Measurements from ENCODE around the gene TAF1B. TPM values are rescaled to one million over a fixed set of nuclear protein-coding genes. Genes with fewer than 3 reads are reported as not detected.

TAF1B gene
- 19.5 and 26.7 TPM in 2 replicates for total RNA-seq

DNA sequence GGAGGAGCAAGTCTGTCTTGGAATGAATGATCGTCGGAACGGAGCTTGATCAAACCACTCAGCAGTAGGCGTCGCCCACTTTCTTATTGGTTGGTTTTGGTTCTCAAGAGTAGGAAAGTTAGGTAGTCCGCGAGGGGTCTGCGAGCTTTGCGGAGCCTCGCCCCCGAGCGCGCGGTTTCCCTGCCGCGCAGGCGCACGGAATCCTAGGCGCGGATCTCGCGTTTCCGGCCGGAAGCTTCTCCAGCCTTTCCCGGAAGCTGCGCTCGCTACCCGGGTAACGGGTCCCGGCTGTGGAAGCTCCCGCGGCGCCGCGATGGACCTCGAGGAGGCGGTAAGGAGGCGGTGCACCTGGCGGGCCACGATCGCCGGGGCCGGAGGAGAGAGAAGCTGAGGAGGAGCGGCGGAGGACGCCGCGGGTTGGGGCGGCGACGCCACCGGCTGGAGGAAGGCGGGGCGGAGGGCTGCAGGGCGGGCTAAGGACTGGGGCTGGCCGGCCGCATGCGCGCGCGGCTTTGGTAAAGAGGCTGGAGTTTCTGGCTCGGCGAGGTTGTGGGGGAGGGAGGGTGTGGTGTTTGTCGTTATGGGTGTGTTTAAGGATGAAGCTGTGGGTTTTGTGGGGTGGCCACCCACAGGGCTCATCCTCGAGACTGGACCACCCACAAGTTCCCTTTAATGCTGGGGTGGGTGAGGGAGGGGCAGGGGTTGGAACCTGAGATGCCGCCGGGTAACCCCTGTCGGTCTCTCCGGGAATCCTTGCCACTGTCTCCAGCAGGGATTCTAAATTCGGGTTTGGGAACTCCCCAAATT, at the start of gene TAF1B:
Gene TAF1B (plus strand): TSS at position 246 of the 807 bp plus-strand sequence. CDS start 68 bp downstream, at position 314.
- DNase-seq (ENCODE audit: low read depth, low spot score): peak; percentile 49

DNA sequence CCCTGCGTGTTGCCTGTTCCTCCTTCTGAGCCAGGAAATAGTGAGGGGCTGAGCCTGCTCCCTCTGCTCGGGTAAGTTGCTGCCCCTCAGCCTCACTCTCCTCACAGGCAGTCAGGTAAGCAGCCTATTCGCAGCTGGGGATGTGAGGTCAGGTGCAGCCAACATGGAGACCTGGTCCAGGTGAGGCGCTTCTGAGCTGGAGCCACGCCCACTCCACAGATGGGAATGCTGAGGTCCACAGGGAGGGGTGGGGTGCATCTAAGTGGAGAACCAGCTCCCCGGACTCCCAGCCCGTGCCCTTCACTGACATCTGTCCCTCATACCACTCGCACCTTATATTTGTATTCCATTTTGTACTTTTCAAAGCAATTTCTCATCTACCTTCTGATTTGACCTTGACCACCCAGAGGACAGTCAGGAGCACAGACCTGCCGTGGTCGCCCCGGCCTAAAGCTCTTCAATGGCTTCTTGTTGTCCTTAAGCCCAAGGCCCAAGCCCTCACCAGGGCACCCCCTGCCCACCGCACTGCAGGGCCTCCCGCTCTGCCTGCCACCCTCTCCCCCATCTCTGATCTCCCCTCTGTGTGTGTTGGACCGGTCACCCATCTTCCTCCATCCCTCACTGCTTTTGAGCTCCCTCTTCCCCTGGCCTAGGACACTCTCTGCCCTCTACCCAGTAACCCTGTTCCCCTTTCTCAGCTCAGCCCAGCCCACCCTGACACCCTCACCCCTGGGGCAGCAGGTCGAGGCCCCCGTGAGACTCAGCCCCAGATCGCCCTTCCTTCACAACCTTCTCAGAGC, 49.2 kb upstream of the TAF1B start:
- DNase-seq (ENCODE audit: low read depth, low spot score): no peak

DNA sequence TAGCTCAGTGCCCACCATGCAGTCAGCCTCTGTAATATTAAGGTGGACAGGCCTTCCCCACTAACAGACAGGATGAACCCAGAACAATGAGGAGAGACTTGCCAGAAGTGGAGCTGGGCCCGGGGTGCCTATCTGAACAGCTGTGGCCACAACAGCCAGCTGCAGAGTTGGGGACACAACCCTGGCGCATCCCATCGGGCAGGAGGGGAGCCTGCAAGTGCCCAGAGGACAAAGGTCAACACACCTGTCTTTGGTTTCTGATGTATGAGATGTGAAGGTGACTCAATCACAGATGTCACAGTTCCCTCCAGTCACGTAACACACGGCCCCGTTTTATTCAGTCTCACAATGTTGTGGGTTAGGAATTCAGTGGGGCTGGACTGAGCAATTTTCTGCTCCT, 48.2 kb upstream of the TAF1B start:
- no peak for DNase-seq (ENCODE audit: low read depth, low spot score)

DNA sequence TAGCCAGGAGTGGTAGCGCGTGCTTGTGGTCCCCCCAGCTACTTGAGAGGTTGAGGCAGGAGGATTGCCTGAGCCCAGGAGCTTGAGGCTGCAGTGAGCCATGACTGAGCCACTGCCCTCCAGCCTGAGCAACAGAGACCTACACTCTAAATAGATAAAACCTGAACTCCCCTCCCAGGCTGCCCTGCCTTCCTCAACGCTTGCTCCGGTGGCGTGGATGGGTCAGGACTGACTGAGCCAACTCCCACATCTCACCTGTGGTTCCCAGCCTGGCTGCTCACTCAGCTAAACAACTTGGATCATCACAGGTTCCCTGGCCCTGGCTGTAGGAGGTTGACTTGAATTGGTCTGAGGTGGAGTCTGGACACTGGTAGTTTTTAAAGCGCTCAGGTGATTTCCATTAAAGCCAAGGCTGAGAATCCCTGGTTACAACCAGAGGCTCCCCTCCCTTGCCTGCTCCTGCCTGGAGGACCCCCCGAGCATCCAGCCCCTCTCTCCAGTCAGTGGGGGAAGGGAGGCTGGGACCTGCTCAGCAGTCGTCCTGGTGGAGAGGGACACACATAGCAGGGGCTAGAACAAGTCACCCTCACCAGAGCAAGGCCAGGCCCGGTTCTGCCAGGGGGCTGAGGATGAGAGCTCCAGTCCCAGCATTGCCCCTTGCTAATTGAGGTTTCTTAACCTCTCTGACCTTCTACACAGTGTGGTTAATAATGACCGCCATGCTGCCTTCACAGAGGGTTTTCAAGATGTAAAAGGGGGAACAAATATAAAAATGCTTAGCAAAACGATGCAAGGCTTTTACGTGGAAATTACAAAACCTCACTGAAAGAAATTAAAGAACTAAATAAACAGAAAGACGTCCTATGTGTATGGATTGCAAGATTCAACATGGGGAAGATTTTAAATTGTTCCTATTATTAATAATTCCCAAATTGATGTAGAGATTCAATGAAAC, 46.9 kb upstream of the TAF1B start:
- DNase-seq (ENCODE audit: low read depth, low spot score): no peak

DNA sequence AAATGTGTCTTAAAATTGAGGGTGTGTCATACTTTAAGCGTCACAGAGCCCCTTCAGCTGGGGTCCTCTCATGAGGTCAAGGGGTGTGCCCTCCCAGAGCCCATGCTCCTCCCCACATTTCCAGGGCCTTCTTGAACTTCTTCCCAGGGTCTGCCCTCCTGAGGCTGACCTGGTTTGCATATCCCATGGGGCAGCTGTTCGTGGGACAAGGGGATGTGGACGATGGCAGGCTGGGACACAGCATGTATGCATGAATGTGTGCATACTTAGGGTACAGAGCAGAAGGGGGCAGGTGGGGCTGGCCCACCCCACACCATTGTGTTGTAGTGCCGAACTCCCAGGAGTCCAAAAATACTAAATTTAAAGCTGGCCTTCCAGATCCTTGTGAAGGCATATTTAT, 46.2 kb upstream of the TAF1B start:
- DNase-seq (ENCODE audit: low read depth, low spot score): no peak

DNA sequence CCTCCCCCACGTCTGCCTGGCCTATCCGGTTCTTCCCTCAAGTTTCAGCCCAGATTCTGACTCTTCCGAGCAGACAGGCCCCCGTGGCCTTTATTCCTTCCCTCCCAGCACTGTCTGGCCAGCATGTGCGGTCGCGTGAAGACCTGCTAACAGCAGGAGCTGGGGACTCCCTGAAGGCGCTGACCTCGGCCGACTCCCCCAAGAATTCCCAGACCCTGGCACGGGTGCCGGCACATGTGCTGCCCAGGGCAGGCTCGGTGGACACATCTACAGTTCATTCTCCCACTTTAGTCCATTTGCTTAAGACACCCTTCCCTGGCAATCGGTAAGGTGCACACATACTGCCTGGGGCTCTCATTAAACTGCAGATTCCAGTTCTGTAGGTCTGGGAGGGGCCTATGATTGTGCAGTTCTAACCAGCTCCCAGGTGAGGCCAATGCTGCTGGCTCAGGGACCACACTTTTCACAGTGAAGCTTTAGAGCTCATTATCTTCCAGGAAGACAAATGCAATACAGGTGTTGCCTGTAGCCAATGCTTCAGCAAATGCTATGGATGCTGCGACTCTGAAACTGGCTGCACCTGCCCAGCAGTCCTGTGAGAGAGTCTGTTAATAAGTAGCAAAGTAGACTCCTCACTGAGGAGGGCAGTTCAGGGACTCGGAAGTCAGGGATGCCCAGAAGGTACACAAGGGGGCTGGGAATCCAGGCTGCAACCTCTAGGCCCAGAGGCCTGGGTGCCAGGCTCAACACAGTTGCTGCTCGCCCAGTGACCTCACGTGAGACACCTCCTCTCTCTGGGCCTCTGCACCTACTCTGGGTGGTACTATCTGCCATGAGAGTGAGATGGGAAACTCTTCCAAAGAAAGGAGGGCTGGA, 45.4 kb upstream of the TAF1B start:
- no peak for DNase-seq (ENCODE audit: low read depth, low spot score)

DNA sequence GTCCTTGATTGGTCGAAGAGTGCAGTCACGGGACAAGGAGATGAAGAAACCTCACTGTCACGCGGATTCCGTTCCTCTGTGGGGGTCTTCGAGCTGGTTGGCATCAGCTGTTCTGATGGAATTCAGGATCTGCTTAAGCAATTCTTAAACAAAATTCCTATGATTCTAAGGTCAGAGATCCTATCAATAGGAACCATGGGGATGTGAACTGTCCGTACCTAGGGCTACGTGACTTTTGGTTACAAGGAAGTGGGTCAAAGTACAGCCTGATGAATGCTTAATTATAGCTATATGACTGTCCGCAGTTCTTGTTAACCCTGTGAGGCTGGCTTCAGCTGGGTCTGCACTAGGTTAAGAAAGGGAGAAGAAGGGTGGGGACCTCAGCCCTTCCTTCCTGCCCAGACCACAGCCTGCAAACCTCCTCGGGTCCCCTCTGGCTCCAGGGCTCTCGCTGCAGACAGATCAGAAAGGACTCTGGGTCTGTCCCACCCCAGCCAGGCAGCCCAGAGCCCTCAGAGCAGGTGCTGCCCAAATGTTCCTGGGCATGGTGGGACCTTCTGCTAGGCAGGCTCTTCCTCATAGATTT, 44.2 kb upstream of the TAF1B start:
- DNase-seq (ENCODE audit: low read depth, low spot score): no peak

DNA sequence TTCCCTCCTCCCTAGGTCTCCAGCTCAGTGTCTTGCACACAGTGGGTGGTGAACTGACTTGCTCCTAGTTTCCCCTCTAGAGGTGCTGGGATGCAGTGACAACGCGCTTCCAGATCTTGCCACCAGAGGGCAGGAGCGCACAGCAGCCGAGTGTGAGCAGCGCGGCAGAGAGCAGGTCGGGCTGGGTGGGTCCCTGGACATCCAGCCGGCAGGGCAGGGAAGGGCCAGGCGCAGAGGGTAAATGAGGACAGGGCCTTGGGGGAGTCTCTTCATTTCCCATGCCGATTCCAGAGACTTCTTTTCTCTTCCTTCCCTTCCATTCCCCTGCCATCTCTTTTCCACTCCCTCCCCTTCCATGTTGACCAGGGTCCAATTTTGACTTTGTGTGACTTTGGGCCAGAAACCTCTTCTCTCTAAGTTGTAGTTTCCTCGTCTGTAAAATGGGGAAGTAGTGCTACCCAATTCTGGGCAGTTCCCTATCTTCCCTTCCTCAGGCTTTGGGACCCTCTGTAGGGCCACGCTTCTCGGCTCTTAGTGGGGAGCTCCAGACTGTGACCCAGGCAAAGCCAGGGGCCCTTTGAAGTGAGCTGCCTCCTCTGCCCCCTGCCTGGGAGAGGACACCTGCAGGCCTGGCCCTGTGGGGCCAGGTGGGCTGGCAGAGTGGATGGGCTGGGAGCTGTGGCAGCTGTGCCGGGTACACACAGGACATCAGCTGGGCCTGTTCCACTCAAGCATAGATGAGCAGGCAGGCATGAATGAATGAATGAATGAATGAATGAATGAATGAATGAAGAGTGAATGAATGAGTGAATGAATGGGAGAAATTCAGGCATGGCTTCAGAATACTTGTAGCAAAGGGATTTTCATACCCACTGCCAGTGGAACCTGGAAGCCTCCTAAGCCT, 43.3 kb upstream of the TAF1B start:
- DNase-seq (ENCODE audit: low read depth, low spot score): no peak

DNA sequence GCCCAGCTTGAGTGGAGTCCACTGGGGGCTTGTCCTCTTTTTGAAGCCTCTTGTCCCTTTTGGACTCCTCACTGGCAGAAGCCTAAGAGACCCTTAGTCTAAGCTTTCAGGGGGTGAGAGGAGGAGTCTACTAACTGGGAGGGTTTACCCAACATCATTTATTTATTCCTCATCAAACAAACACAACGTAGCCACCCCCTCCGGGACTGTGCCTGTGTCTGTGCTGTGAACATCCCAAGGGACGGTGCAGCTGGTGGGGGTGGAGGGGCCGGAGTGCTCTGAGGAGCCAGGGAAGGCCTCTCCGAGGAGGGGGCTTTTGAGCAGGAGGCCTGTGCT, 42.7 kb upstream of the TAF1B start:
- no peak for DNase-seq (ENCODE audit: low read depth, low spot score)

DNA sequence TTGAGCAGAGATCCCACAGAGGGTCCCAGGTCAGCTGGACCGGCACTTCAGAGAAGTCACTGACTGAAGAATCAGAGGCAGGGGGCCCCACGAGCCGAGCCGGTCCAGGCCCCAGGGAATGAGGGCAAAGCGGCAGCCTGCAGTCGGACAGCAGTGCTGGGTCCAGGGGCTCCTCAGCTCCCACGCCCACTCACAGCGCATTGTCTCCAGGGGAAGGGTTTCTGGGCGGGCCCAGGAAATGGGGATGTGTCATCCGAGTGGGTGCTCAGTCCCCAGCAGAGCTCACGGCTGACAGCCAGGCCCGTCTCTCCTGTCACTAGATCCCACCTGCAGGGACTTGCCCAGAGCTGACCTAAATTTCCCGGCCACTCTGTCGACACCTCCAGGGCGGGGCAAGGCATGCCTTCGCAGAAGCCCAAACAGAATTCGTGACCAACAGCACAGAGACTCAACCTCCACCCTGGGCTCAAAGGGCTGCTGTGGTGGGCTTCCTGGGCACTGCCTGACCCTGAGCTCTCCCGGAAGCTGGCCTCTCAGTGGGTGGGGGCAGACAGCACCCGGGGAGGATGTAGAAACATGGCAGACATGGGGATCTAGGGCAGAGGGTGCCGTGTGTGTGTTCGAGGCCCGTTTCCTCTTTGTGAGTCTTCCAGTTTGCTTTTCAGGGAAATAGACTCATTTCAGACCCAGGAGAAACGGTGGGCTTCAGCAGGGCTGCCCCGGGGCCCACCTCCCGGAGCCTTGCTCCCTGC, 42.1 kb upstream of the TAF1B start:
- DNase-seq (ENCODE audit: low read depth, low spot score): no peak

DNA sequence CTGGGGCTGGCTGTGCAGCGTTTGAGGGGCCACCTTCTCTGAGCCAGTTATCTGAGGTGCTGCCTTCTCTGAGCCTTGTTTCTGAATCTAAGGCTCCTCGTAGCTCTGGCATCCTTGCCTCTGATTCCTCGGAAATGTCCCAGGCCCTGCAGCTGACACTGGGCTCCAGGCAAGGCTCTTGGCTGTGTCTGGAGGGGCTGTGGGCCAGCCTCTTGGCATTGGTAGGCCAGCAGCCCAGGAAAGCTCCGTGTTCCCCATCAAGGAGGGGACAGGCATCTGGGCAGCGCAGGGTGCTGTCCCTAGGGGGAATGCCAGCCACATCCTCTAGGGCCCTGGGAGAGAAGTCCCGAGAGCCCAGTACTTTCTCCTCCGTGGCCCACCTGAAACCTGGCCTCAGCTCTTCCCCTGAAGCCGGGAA, 40.7 kb upstream of the TAF1B start:
- DNase-seq (ENCODE audit: low read depth, low spot score): no peak

DNA sequence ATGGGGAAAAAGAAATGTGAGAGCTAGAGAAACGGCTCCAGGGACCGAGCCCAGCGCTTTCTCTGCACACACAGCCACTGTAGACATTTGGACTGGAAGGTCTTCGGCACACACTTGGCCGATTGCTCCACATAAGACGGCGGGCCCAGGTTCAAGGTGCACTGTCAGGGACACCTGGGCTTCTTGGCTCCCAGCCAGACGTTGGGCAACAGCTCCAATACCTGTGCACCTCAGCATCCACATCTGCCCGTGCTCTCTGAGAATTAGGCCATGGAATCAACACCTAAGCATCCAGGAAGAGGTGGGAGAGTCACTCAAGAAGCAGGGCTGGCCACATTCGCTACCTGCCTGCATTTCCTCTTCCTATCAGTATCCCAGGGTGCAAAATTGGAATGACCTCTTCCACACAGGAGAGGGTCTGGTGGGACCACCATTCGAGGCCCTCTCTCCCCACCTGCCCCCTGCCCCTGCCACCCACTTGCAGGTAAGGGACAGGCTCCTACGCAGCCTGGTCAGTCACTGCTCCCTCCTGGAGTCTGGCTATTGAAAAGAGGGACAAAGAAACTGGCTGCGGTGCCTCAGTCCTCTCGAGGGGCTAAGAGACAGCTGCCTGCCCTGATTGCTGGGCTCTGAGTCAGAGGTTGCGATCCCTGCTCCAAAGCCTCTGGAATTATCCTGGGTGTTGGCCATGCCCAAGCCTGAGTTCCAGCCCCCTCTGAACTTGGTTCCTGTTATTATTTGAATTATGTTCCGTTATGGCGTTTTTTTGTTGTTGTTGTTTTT, 40.1 kb upstream of the TAF1B start:
- DNase-seq (ENCODE audit: low read depth, low spot score): no peak

DNA sequence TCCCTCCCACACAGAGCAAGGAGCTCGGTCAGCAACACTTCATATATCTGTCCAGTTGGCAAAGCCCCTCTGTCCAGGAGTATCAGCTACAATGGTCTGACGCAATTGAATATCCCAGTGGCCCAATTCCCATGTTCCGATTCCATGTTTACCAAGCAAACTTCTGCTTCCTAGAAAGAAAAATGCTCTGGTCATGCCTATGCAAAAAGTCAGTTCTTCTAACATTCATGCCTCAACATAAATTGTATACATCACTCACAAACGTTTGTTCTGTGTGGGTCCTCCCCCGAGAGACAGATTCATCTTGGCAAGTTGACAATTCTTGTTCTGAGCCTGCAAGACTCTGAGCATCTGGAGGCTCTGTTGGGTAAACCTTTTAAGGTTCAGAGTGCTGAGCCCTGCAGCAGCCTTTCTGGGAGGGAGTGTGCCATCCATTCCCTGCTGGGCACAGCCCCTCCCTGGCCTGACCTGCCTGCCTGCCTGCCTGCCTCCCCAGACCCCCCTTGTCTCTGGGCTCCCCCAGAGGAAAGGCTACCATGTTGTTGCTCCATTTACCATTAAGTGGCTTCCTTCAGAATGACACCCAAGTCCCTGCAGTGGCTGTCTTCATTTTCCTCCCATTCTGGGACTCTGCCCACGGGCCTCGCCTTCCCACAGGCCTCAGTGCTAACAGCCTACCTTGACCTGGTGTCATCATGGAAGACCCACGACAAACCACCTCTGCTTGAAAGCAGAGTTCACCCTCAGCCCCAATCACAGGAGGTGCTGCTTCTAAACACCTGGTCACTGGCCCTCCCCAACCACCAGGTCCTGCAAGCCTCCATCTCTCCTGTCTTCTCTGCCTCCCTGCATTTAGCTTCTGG, 37.6 kb upstream of the TAF1B start:
- DNase-seq (ENCODE audit: low read depth, low spot score): no peak

DNA sequence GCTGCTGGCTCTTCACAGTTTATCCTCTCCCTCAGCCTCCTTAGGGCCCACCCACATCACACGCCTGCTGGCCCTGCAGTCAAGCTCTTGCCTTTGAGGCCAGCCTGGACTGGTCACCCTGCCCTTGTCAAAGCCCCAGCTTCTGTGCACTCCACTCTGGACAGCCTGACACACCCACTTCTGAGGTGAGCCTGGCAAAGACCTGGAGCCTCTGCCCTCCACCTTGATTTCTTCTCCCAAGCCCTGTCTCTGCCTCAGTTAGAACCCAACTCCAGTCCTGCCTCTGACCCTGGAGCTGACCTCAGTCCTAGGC, 37.0 kb upstream of the TAF1B start:
- no peak for DNase-seq (ENCODE audit: low read depth, low spot score)

DNA sequence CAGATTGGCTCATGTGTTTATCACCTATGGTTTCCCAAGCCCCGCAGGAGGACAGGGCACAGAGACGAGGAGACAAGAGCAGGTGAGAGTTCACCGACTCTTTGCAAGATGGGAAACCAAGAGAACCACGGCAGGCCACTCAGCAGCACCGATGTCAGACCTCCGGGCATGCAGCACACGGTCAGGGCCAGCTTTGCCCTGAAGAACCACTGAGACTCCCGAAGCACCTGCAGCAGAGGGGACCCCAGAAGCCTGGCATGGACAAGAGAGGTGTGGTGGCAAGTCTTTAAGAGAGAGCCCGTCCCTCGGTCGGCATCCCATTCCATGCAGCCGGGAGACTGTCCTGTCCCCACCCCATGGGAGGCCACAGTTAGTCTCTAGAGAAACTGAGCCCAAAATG, 36.6 kb upstream of the TAF1B start:
- no peak for DNase-seq (ENCODE audit: low read depth, low spot score)

DNA sequence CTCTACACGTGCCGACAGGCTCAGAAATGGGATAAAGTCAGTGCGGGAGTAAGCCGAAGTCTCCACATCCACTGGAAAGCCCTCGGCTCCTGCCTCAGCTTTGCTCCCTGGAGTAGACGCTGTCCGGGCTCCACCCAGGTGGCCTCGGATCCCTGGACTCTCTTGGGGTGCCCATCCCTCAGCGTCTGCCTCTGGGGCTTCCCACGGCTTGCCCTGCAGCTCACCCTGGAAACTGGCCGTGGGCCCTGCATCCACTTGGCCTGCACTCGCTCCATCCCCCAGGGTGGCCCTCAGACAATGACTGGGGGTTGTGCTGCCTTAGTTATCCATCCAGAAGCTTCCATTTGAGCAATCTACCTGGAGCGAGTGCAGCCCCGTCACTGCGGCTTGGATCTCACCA, 36.2 kb upstream of the TAF1B start:
- DNase-seq (ENCODE audit: low read depth, low spot score): no peak

Data from pulmonary artery endothelial cell (primary cell).